HEK293 (cell line): ENCODE data around the gene DGKB.

Experiments used
- CTCF ChIA-PET: fragments of 350-600 bp; formaldehyde crosslinking; extraction: SDS; loops from one replicate; lab custom pipeline; 2021; ENCODE audit warnings: antibody characterized with exemption; lab: Yijun Ruan, JAX
- POLR2A ChIA-PET: fragments of 300-600 bp; formaldehyde crosslinking; extraction: SDS; loops from one replicate; lab custom pipeline; 2020; ENCODE audit warnings: antibody characterized with exemption, inconsistent platforms; lab: Yijun Ruan, JAX
- H3K27ac ChIP-seq: fragments of 200-500 bp; sonication (Bioruptor generic); 2 replicates; pipeline ENCODE4 v1.5.1; 2014; ENCODE audit warnings: low read depth, low read length, control low read depth, inconsistent platforms; ENCODE audit errors: extremely low read depth
- H3K36me3 ChIP-seq, 2 experiments: fragments of 200-500 bp in 1 of 2; sonication (Bioruptor generic) in 1 of 2; 1 replicate in 1 of 2; 2 replicates in 1 of 2; pipeline ENCODE4 v1.5.1; 2014 to 2017; ENCODE audit warnings: inconsistent platforms in 2 of 2, low read length in 2 of 2; ENCODE audit not compliant: control insufficient read depth in 2 of 2, insufficient read depth in 1 of 2
- H3K4me1 ChIP-seq: fragments of 200-500 bp; sonication (Bioruptor generic); 2 replicates; pipeline ENCODE4 v1.5.1; 2014; ENCODE audit warnings: mild to moderate bottlenecking, low read length, inconsistent platforms; ENCODE audit not compliant: control insufficient read depth, insufficient read depth
- H3K4me3 ChIP-seq: 2 replicates; pipeline ENCODE4 v1.5.1; 2011; ENCODE audit warnings: low read depth, mild to moderate bottlenecking, control low read depth, low read length, moderate library complexity
- H3K9me3 ChIP-seq: fragments of 200-500 bp; sonication (Bioruptor generic); 2 replicates; pipeline ENCODE4 v1.5.1; 2014; ENCODE audit warnings: low read depth, low read length, inconsistent platforms; ENCODE audit not compliant: control insufficient read depth, insufficient read depth
- EGR2 ChIP-seq: fragments of 450-650 bp; formaldehyde crosslinking; IDR thresholded peaks from 2 replicates; pipeline ENCODE4 v1.5.1; 2016; ENCODE audit warnings: low read depth, missing biosample characterization, missing genetic modification characterization
- KLF7 ChIP-seq: fragments of 450-650 bp; formaldehyde crosslinking; IDR thresholded peaks from 2 replicates; pipeline ENCODE4 v1.5.1; 2016; ENCODE audit warnings: missing biosample characterization, missing genetic modification characterization, borderline replicate concordance
- ZFP37 ChIP-seq: fragments of 450-650 bp; formaldehyde crosslinking; IDR thresholded peaks from 2 replicates; pipeline ENCODE4 v1.5.1; 2016; ENCODE audit warnings: missing biosample characterization, missing genetic modification characterization
- ZNF157 ChIP-seq: fragments of 450-650 bp; formaldehyde crosslinking; IDR thresholded peaks from 2 replicates; pipeline ENCODE4 v1.5.1; 2016; ENCODE audit warnings: missing biosample characterization, missing genetic modification characterization
- ZNF274 ChIP-seq, 2 experiments: fragments of 200-500 bp in 1 of 2; fragments of 450-650 bp in 1 of 2; sonication (Bioruptor generic) in 1 of 2; formaldehyde crosslinking in 1 of 2; IDR thresholded peaks; 2 replicates each; pipeline versions ENCODE4 v1.5.1 to v1.6.1; 2014 to 2016; ENCODE audit warnings: borderline replicate concordance in 1 of 2, inconsistent platforms in 1 of 2, low read length in 1 of 2, missing biosample characterization in 1 of 2, missing genetic modification characterization in 1 of 2
- ZNF341 ChIP-seq: fragments of 450-650 bp; formaldehyde crosslinking; IDR thresholded peaks from 2 replicates; pipeline ENCODE4; 2016; ENCODE audit warnings: low read depth, missing biosample characterization, missing genetic modification characterization
- ZNF350 ChIP-seq: fragments of 450-650 bp; formaldehyde crosslinking; IDR thresholded peaks from 2 replicates; pipeline ENCODE4 v1.5.0; 2017; ENCODE audit warnings: missing biosample characterization, mild to moderate bottlenecking, missing genetic modification characterization
- ZNF433 ChIP-seq: fragments of 450-650 bp; formaldehyde crosslinking; IDR thresholded peaks from 2 replicates; pipeline ENCODE4 v1.5.1; 2016; ENCODE audit warnings: missing biosample characterization, missing genetic modification characterization, low read depth
- ZNF510 ChIP-seq: fragments of 450-650 bp; formaldehyde crosslinking; IDR thresholded peaks from 2 replicates; pipeline ENCODE4 v1.5.1; 2018; ENCODE audit warnings: mild to moderate bottlenecking, missing genetic modification characterization, missing biosample characterization; ENCODE audit not compliant: insufficient replicate concordance
- ZNF549 ChIP-seq: fragments of 450-650 bp; IDR thresholded peaks from 2 replicates; pipeline ENCODE4 v1.5.1; 2018; ENCODE audit warnings: missing biosample characterization, missing genetic modification characterization, mild to moderate bottlenecking, inconsistent platforms, moderate library complexity
- ZNF596 ChIP-seq: fragments of 450-650 bp; IDR thresholded peaks from 2 replicates; pipeline ENCODE4 v1.5.0; 2018; ENCODE audit warnings: missing biosample characterization, mild to moderate bottlenecking, missing genetic modification characterization, moderate library complexity
- ZNF624 ChIP-seq: fragments of 450-650 bp; formaldehyde crosslinking; IDR thresholded peaks from 2 replicates; pipeline ENCODE4 v1.5.1; 2017; ENCODE audit warnings: missing biosample characterization, missing genetic modification characterization
- ZNF670 ChIP-seq: fragments of 450-650 bp; formaldehyde crosslinking; IDR thresholded peaks from 2 replicates; pipeline ENCODE4 v1.5.1; 2016; ENCODE audit warnings: missing biosample characterization, missing genetic modification characterization, low read depth
- ZNF677 ChIP-seq: fragments of 450-650 bp; IDR thresholded peaks from 2 replicates; pipeline ENCODE4 v1.5.0; 2018; ENCODE audit warnings: missing biosample characterization, mild to moderate bottlenecking, missing genetic modification characterization, moderate library complexity
- TF ChIP-seq, protein P1 (sequence below): fragments of 450-650 bp; formaldehyde crosslinking; IDR thresholded peaks from 2 replicates; pipeline ENCODE4 v1.5.1; 2016; ENCODE audit warnings: missing biosample characterization, missing genetic modification characterization
- TF ChIP-seq, protein P2 (sequence below): fragments of 450-650 bp; formaldehyde crosslinking; IDR thresholded peaks from 2 replicates; pipeline ENCODE4 v1.5.1; 2016; ENCODE audit warnings: missing biosample characterization, missing genetic modification characterization
- TF ChIP-seq, protein P3 (sequence below): fragments of 450-650 bp; formaldehyde crosslinking; conservative IDR thresholded peaks from 2 replicates; pipeline ENCODE4 v1.5.1; 2016; ENCODE audit warnings: low read depth, missing biosample characterization, missing genetic modification characterization
- TF ChIP-seq, protein P4 (sequence below): fragments of 450-650 bp; formaldehyde crosslinking; IDR thresholded peaks from 2 replicates; pipeline ENCODE4 v1.5.0; 2017; ENCODE audit warnings: missing biosample characterization, missing genetic modification characterization, borderline replicate concordance

DGKB gene

DNA sequence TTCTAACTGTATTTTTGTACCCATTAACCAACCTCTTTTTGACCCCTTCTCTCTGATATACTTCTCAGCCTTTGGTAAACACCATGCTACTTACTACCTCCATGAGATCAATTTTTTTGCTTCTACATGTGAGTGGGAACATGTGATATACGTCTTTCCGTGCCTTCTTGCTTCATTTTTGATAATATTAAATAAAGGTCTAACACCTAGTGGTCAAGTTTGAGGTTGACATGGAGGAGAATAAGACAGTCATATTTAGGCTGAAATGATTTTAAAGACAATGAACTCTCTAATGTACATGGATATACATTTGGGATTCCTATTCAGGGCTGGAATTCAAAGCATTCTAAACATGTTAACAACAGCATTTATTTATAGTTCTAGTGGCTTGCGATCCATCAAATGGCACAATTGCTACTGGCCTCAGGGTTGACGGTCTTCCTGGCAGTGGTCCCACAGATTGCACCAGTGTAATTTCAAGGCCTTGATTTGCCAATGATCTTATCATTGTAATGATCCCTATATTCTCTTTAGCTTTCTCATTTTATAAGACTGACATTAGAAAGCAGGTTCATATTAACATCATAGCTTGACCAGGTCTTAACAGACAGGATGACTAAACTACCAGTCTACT, 597.2 kb downstream of the DGKB start:
- Histone ChIP-seq H3K9me3 (no peaks in the 10 kb centered on the region), H3K4me3 (no peak overlapping the region), H3K4me1 (no peaks in the 10 kb centered on the region), H3K27ac (no peak overlapping the region), H3K36me3 (no peaks in the 10 kb centered on the region)
- CTCF ChIA-PET = no interaction called here
- POLR2A ChIA-PET = no interaction called here
- TF ChIP-seq ZNF433 (tag by site-specific recombination) (no peak), ZNF157 (no peak)
- TF ChIP-seq, protein P1, sequence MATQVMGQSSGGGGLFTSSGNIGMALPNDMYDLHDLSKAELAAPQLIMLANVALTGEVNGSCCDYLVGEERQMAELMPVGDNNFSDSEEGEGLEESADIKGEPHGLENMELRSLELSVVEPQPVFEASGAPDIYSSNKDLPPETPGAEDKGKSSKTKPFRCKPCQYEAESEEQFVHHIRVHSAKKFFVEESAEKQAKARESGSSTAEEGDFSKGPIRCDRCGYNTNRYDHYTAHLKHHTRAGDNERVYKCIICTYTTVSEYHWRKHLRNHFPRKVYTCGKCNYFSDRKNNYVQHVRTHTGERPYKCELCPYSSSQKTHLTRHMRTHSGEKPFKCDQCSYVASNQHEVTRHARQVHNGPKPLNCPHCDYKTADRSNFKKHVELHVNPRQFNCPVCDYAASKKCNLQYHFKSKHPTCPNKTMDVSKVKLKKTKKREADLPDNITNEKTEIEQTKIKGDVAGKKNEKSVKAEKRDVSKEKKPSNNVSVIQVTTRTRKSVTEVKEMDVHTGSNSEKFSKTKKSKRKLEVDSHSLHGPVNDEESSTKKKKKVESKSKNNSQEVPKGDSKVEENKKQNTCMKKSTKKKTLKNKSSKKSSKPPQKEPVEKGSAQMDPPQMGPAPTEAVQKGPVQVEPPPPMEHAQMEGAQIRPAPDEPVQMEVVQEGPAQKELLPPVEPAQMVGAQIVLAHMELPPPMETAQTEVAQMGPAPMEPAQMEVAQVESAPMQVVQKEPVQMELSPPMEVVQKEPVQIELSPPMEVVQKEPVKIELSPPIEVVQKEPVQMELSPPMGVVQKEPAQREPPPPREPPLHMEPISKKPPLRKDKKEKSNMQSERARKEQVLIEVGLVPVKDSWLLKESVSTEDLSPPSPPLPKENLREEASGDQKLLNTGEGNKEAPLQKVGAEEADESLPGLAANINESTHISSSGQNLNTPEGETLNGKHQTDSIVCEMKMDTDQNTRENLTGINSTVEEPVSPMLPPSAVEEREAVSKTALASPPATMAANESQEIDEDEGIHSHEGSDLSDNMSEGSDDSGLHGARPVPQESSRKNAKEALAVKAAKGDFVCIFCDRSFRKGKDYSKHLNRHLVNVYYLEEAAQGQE (tag by site-specific recombination) = no peak

DNA sequence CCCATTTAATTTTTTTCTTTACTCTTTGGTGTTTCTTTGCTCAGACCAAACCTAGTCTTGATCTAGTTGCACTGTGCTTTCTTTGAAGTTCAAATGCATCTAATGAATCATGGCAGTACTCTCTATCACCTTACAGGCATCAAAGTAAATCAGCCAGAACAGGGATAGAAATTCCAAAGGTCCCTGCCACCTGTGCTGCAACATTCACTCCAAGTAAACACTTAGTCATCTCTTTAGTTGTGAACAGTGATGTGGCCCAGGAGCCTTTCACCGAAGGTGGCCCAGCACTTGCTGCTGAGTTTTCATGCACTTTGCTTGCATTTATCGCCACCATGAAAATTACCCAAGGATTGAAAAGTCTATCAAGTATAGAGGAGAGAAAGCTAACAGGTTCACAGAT, 599.0 kb downstream of the DGKB start:
- ChIA-PET CTCF (no interaction called here), POLR2A (no interaction called here)
- H3K36me3 ChIP-seq = no peaks in the 10 kb centered on the region
- H3K27ac ChIP-seq = no peak overlapping the region
- H3K9me3 ChIP-seq = no peaks in the 10 kb centered on the region
- TF ChIP-seq, protein P2, sequence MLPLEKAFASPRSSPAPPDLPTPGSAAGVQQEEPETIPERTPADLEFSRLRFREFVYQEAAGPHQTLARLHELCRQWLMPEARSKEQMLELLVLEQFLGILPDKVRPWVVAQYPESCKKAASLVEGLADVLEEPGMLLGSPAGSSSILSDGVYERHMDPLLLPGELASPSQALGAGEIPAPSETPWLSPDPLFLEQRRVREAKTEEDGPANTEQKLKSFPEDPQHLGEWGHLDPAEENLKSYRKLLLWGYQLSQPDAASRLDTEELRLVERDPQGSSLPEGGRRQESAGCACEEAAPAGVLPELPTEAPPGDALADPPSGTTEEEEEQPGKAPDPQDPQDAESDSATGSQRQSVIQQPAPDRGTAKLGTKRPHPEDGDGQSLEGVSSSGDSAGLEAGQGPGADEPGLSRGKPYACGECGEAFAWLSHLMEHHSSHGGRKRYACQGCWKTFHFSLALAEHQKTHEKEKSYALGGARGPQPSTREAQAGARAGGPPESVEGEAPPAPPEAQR (tag by site-specific recombination) = no peak
- TF ChIP-seq ZNF670 (tag by site-specific recombination) (no peak), KLF7 (tag by site-specific recombination) (no peak), ZNF341 (tag by site-specific recombination) (no peak), ZNF274 (IDR thresholded peaks at IDR 0.05; ENCODE audit: low read length) (no peak), ZNF274 (tag by site-specific recombination; IDR thresholded peaks at IDR 0.05; ENCODE audit: borderline replicate concordance) (no peak), ZNF510 (tag by site-specific recombination) (no peak), ZNF624 (tag by site-specific recombination) (no peak), ZNF549 (tag by site-specific recombination) (no peak), EGR2 (tag by site-specific recombination) (no peak), ZFP37 (no peak), ZNF350 (tag by site-specific recombination) (no peak), ZNF596 (no peak), ZNF677 (tag by site-specific recombination) (no peak)
- TF ChIP-seq, protein P3, sequence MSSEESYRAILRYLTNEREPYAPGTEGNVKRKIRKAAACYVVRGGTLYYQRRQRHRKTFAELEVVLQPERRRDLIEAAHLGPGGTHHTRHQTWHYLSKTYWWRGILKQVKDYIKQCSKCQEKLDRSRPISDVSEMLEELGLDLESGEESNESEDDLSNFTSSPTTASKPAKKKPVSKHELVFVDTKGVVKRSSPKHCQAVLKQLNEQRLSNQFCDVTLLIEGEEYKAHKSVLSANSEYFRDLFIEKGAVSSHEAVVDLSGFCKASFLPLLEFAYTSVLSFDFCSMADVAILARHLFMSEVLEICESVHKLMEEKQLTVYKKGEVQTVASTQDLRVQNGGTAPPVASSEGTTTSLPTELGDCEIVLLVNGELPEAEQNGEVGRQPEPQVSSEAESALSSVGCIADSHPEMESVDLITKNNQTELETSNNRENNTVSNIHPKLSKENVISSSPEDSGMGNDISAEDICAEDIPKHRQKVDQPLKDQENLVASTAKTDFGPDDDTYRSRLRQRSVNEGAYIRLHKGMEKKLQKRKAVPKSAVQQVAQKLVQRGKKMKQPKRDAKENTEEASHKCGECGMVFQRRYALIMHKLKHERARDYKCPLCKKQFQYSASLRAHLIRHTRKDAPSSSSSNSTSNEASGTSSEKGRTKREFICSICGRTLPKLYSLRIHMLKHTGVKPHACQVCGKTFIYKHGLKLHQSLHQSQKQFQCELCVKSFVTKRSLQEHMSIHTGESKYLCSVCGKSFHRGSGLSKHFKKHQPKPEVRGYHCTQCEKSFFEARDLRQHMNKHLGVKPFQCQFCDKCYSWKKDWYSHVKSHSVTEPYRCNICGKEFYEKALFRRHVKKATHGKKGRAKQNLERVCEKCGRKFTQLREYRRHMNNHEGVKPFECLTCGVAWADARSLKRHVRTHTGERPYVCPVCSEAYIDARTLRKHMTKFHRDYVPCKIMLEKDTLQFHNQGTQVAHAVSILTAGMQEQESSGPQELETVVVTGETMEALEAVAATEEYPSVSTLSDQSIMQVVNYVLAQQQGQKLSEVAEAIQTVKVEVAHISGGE (tag by site-specific recombination) = no peak
- TF ChIP-seq, protein P4, sequence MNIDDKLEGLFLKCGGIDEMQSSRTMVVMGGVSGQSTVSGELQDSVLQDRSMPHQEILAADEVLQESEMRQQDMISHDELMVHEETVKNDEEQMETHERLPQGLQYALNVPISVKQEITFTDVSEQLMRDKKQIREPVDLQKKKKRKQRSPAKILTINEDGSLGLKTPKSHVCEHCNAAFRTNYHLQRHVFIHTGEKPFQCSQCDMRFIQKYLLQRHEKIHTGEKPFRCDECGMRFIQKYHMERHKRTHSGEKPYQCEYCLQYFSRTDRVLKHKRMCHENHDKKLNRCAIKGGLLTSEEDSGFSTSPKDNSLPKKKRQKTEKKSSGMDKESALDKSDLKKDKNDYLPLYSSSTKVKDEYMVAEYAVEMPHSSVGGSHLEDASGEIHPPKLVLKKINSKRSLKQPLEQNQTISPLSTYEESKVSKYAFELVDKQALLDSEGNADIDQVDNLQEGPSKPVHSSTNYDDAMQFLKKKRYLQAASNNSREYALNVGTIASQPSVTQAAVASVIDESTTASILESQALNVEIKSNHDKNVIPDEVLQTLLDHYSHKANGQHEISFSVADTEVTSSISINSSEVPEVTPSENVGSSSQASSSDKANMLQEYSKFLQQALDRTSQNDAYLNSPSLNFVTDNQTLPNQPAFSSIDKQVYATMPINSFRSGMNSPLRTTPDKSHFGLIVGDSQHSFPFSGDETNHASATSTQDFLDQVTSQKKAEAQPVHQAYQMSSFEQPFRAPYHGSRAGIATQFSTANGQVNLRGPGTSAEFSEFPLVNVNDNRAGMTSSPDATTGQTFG (tag by site-specific recombination) = no peak
- H3K4me3 ChIP-seq = no peak overlapping the region
- H3K4me1 ChIP-seq = no peaks in the 10 kb centered on the region
